ENCODE results near the gene TVP23A.
"Not testable (repeated sequence)": the region's sequence is repeated elsewhere in the genome, so short reads cannot be mapped to it uniquely, and the experiment has no call there.

TVP23A gene

DNA sequence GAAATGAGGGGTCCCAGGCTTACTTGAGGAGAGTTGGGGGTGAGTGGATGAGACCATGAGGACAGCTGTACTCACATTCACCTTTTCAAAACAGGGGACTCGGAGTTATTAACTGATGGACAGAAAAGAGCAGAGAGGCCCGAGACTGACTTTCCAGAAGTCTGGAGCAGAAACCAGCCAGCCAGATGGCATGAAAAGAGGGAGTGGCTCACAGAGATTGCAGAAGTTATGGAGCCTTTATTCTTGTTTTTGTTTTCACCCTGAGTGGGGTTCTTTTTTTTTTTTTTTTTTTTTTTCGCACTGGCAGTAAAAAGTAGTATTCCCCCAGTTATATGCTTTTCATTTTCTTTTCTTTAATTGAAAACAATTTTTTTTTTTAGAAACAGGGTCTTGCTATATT lies 18.9 kb downstream of the TVP23A start:
- DNase-seq (ENCODE audit: low read depth in 2 of 2): no peak

DNA sequence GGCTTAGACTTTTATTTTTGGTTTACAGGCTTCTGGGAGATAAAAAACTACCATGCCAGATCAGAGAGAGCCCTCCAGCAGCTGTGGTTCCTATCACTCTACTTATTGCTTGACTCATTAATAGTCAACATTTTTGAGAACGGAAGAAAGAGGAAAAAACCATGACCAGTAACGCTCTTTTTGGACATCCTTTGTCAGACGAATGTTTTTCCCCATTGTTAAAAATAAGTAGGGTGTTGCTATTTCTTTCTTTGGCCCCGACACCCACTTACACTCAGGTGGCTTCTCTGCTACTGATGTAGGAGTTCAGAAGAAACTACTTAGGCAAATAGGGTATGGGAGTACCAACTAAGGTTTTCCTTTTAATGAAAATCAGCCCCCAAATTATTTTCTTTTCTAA lies 27.5 kb downstream of the TVP23A start:
- no peak for DNase-seq (ENCODE audit: low read depth in 2 of 2)

DNA sequence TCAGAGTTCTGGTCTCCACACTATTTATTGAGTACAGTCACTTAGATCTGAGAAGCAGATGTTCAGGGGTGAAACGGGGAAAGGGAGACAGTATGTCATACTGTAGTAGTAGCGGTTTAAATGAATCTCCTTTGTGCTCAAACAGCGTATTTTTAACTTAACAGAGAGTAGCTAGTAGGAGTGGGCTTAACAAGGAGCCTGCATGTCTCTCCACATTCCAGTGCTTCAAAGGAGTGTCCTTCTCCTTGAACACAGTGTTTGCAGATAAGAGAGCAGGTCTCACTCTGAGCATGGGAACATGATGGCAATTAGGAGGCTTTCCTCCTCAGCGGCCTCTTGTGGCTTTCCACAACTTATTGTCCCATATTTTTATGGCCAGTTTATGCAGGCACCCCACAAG lies 30.0 kb downstream of the TVP23A start:
- not testable (repeated sequence) for DNase-seq (ENCODE audit: low read depth in 2 of 2)

DNA sequence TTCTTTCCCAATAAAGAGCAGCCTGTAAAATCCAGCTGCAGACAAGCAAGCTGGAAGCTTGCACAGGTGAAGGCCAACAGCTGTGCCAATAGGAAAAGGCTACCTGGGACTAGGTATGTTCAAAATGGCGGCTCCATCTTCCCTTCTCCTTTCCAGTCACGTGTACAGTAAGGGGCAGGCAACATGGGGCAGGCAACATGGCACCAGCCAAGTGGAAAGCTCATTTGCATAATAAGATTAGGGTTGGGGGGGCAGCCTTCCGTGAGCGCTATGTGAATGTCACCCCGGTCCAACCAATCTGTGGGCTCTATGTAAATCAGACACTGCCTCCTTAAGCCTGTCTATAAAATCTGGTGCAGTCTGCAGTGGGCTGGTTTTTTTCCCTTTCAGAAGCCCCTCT lies 31.3 kb downstream of the TVP23A start:
- DNase-seq (ENCODE audit: low read depth in 2 of 2): no peak

DNA sequence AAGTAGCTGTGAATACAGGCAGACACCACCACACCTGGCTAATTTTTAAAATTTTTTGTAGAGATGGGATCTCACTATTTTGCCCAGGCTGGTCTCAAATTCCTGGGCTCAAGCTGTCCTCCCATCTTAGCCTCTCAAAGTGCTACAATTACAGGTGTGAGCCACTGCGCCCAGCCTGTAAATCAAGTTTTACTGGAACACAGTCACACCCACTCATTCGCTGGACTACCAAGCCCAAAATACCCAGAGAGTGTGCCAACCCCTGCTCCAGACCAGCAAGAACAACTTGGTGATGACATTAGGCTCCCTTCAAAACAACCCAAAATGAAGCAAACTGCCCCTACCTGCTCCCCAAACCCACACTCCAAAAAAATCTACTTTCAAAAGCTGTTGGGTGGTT lies 36.0 kb downstream of the TVP23A start:
- no peak for DNase-seq (ENCODE audit: low read depth in 2 of 2)

DNA sequence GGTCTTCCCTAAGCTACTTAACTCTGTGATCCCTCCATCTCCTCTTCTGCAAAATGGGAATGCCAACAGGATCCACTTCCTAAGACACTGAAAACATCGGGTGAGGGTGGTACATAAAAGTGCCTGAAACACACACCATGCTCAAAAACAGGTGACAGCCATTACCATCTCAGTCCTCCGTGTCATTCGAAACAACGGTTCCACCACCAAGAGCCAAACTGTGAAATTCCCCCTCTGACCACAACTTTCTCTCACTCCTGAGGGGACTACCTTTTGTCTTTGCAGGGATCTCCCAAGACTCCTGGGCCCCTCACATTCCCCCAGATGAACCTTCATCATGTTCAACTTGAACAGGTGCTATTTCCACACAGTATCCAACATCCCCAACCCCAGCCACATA lies 38.0 kb downstream of the TVP23A start:
- no peak for DNase-seq (ENCODE audit: low read depth in 2 of 2)

DNA sequence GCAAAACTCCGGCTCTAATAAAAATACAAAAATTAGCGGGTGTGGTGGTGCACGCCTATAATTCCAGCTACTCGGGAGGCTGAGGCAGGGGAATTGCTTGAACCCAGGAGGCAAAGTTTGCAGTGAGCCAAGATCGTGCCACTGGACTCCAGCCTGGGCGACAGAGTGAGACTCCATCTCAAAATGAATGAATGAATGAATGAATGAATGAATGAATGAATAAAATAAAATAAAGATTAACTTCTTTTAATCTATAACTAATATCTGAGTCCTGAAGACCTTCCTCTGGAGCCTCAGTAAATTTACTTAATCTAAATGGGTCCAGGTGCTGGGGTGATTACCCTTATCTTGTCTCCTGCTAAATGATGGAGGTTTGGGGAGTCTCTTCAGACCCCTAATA lies 38.7 kb downstream of the TVP23A start:
- DNase-seq (ENCODE audit: low read depth in 2 of 2): not testable (repeated sequence)

DNA sequence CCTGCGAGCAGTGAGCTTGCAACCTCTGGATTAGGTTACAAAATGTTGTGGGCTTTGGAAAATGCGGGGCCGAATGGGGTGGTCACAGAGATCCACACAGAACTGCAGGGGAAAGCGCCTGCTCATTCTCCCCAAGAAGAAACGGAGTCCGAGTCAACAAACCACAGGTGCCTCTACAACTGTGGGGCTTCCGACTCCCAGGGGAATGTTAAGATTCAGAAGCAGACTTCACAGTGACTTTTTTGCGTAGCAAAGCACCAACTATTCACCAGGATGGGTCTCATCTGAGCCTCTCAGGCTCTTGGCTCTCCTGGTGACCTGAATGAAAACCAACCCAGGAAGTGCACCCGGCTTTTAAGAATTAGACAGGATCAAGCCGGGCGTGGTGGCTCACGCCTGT lies 41.2 kb downstream of the TVP23A start:
- no peak for DNase-seq (ENCODE audit: low read depth in 2 of 2)

DNA sequence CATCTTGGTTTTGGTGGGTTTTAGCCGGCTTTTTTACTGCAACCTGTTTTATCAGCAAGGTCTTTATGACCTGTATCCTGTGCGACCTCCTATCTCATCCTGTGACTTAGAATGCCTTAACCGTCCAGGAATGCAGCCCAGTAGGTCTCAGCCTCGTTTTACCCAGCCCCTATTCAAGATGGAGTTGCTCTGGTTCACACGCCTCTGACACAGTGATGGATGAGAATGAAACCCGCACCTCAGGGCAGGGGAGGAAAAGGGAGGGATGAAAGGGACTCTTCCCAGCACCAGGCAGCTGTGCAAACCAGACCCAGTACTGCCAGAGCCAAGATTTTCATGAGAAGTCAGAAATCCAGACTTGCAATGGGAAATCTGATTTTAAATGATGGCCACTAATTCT lies 41.7 kb downstream of the TVP23A start:
- not testable (repeated sequence) for DNase-seq (ENCODE audit: low read depth in 2 of 2)

DNA sequence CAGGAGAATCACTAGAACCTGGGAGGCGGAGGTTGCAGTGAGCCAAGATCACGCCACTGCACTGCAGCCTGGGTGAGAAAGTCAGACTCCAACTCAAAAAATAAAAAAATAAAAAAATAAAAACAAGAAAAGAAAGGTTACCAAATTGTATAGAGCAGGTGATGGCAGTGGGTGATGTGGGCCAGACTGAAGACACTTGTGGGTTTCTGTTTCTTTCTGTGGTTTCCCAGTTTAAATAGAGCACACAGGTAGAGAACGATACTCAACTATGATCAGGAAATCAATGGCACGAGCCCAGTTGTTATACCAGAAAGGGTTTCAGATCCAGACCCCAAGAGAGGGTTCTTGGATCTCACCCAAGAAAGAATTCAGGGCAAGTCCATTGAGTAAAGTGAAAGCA lies 42.3 kb downstream of the TVP23A start:
- DNase-seq (ENCODE audit: low read depth in 2 of 2): no peak

DNA sequence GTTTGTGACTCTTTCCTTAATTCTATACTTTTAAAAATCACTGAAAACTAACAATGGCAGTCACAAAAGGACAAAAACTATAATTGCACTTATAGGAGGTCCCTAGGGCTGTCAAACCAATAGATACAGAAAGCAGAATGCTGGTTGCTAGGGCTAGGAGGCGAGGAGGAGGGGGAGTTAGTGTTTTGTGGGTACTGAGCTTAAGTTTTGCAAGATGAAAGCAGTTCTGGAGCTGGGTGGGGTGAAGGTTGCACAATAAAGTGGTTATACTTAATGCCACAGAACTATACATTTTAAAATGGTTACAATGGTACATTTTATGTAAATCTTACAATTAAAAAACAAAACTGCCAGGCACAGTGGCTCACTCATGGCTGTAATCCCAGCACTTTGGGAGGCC lies 47.7 kb downstream of the TVP23A start:
- no peak for DNase-seq (ENCODE audit: low read depth in 2 of 2)

DNA sequence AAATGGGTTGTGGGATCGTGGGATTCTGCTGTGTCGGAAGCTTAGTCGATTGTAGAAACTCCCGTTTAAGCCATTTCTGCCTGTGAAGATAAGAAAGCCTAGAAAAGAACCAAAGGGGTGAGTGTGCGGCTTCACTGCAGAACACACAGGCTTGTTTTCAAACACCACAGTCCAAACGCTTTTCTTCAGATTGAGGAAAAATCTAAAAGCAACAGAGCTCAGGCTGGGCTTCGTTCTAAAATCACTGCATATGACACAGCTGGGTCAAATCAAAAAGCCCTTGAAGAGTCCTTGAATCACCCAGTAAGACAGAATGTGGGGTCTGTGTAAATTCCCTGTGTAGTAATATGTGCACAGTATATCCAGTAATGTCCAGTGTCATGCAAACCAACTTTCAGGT lies 49.2 kb downstream of the TVP23A start:
- no peak for DNase-seq (ENCODE audit: low read depth in 2 of 2)

DNA sequence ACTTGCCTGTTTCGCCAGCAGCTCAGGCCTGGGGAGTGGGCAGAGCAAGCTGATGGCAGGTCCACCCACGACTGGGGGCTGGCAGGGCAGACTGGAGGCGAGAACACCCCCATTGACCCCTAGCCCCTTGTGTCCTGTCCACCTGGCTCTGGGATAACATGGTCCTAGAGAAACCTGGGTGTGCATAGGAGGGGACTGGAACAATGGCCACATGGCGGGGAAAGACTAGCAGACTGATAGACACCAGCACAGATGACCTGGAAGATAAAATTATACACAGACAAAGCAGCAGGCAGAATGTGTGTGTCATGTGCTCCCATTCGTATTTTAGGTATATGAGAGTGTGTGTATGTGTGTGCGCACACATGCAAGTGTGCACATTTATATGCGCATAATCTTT lies 51.5 kb downstream of the TVP23A start:
- DNase-seq (ENCODE audit: low read depth in 2 of 2): no peak

DNA sequence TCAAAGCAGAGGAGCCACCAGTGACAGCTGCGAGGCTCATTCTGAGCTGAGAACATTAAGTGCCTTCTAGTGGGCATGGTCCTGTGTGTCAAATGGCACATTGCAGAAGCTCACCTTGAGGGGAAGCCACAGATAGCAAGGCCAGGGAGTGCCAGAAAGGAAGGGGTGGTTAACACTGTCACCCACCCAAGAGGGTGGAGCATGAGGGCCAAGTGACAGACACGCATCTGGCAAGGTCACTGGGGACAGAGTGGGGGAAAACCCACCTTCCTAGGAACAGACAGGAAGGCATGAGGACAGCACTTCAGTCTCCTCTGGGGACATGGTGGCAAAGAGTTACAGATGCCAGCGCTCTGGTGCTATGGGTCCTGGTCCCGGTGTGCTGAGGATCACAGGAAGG lies 52.8 kb downstream of the TVP23A start:
- DNase-seq (ENCODE audit: low read depth in 2 of 2): no peak

DNA sequence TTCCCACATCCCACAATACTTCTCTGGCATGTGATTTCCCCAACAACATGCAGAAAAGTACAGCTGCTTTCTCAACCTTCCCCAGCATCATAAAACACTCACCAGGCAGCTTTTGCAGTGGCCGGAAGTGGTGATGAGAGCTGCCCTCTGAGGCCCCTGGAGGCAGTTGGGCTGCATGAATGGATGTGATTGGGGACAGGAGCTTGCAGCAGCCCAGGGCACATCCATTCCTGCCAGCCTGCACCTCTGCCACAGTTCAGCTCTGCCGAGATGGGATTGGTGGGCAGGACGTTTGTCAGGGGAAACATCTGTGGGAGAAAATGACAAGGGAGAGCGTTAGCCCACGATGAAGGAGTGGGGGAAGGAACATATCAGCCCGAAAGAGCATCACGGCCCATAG lies 55.1 kb downstream of the TVP23A start:
- no peak for DNase-seq (ENCODE audit: low read depth in 2 of 2)

DNA sequence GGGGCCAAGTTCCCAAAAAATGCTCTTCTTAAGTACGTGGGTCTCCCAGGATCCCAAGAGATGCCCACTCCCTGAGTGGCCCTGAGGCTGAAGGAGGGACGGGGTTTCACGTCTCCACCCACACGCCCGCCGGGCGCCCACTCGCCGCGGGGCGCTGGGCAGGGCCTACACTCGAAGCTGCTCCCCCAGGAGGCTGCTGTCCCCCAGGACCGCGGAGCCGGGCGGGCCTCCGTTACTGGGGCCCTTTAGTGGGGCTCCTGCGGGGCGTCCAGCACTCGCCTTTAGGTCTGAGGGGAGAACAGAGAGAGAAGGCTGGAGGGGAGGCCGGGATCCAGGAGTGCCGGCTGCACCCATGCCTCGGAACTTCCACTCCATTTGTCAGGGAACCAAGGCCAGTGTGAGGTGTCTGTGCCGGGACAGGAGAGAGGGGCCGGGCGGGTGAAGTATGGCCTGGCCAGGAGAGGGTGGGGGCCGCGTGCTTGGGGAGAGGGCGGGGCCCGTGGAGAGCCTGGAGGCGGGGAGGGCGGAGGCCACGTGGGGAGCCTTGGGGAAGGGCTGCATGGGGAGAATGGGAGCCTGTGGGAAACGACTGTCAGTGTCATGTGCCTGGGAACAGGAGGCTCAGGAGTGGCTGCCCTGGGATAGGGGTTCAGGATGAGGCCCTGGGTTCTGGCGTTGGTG lies 56.1 kb downstream of the TVP23A start:
- DNase-seq (ENCODE audit: low read depth in 2 of 2): no peak

DNA sequence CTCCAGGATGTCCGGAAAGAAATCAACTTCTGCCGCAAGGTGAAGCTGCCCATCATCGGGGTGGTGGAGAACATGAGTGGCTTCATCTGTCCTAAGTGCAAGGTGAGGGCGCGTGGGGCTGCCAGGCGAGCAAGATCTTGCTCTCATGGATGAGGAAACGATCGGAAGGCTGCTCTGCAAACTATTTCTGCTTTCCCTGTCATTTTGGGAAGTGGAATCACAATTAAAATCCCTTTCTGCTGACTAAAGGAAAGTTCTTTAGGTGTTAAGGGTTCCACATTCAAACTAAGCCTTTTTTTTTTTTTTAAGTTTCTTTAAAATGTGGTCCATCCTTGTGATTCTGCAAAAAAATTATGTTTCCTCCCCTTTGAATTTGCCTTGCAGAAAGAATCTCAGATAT lies 57.2 kb downstream of the TVP23A start:
- DNase-seq (ENCODE audit: low read depth in 2 of 2): no peak

DNA sequence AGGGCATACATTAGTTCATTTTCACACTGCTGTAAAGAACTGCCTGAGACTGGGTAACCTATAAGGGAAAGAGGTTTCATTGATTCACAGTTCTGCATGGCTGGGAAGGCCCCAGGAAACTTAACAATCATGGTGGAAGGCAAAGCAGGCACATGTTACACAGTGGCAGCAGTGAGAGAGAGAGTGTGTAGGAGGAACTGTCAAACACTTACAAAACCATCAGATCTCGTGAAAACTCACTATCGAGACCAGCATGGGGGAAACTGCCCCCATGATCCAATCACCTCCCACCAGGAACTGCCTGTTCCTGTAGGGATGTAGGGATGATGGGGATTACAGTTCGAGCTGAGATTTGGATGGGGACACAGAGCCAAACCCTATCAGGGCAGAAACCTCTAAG lies 57.7 kb downstream of the TVP23A start:
- DNase-seq (ENCODE audit: low read depth in 2 of 2): no peak

DNA sequence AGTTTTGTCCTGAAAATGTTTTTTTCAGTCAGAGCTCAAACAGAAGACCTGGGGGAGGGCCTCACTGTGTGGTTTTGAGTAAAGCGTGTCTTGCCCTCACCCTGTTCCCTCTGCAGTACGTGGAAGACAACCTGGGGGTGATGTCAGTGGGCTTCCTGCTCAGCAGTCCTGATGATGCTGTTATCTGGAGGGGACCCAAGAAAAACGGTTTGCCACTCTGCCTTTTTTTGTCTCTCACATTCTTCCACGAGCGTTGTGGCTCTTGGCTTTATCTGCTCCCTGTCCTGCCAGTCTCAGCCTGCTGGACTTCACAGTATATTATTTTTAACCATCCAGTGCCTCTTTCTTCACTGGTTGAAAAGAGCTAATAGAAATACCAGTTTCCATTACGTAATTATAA lies 62.0 kb downstream of the TVP23A start:
- no peak for DNase-seq (ENCODE audit: low read depth in 2 of 2)

DNA sequence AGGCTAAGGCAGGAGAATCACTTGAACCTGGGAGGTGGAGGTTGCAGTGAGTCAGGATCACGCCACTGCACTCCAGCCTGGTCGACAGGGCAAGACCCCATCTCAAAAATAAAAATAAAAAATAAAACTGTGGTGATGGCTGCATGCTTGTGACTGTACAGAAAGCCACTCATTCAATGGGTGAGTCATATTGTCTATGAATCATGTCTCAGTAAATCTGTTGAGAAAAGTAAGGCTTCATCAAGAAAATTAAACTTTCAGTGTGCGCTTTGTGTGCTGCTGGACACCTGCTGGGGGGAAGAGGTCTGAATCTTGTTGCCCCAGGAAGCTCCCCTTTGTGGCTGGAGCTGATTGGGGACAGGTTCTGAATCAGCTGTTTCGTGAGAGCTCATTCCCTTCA lies 63.7 kb downstream of the TVP23A start:
- no peak for DNase-seq (ENCODE audit: low read depth in 2 of 2)

DNA sequence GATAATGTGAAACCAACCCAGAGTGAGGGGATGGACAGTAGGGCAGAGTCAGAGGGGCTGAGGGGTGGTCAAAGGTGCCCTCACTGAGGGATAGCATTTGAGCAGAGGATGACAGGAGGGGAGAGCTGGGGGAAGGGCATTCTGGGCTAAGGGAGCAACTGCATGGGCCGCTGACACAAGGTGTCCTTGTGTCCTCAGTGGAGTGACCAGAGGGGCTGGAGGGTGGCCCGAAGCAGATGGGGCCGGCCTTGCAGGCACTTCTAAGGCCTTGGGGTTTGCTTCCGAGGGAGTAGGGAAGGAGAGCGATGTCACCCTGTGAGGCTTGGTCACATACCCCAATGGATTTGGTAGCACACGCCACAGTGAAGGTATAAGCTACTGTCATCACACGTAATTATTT lies 64.9 kb downstream of the TVP23A start:
- DNase-seq (ENCODE audit: low read depth in 2 of 2): no peak

DNA sequence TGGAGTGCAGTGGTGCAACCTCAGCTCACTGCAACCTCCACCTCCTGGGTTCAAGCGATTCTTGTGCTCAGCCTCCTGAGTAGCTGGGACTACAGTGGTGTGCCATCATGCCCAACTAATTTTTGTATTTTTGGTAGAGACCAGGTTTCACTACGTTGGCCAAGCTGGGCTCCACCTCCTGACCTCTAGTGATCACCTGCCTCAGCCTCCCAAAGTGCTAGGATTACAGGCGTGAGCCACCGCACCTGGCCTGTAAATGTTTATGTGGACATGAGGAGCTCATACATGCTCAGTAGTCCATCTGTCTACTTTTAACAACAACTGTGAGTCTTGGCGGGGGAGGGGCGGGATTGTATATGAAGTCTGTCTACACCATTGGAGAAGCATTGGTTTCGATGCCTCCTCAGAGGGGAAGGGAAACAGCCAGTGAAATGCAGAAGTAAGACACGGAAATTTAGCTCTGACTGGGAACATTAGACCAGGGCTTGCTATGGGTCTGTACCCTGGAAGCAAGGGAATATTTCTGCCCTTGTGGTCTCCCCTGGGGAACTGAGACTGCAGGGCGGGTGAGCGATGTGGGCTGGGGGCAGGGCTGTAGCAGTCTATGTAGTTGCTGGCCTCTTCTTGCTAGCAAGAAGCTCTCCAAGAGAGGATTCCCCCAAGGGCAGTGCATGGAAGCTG lies 65.6 kb downstream of the TVP23A start:
- DNase-seq (ENCODE audit: low read depth in 2 of 2): no peak

DNA sequence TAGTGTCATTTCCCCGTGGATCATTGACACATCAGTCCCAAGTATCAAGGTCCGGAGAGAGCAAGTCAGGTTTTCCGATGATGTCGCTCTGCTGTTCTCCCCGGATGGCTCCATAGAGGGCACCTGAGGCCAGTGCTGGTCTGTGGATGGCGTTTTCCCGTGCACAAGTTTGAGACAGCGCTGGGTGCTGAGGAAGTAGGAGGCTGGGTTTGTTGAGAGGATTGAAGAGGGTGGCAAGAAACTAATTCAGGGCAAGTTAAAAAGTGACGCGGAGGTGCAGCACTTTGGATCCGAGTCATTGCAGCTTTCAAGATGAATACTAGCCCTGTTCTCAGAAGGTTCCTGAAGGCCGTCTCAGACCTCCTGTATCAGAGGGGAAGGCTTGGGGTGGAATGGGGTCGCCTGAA lies 67.3 kb downstream of the TVP23A start:
- no peak for DNase-seq (ENCODE audit: low read depth in 2 of 2)

DNA sequence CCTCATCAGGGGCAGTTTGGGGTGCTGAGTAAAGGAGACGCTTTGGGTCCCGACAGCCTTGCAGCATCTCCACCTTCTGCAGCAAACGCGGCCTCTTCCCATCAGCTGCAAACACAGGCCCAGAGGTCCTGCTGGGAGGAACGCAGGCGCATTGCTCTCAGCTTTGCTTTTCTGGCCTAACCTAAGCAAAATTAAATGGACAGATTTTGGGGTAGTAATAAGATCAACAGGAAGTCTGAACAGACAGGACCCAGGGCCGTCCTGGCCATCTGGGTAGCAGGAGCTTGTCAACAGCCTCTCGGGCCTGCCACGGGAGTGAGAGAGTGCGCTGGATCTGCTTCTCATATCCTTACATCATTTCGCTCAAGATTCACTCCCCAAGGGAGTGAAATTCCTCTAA lies 67.8 kb downstream of the TVP23A start:
- no peak for DNase-seq (ENCODE audit: low read depth in 2 of 2)

All from activated CD8-positive, alpha-beta memory T cell treated with anti-CD3 and anti-CD28 coated beads for 4 hours (primary cell).